Myocyte (in vitro differentiated cells): ENCODE measurements around the gene RTBDN. TPM values are rescaled to one million over a fixed set of nuclear protein-coding genes. Genes with fewer than 3 reads are reported as not detected.

ENCODE experiments used
- DNase-seq: peaks from one replicate; pipeline ENCODE4 v3.0.0-alpha.2; 2012; ENCODE audit warnings: low read depth
- total RNA-seq: library from RNA; depleted of rRNA; stranded (reverse); fragments of >200 nt; gene quantifications from 2 replicates; pipeline ENCODE4 v1.2.3, GENCODE V29; 2014

The RTBDN gene
- total RNA-seq, 1 donor from 2014 or later, result not detected

GRCh38 chr19:12793290-12794195 lies 40.8 kb downstream of the RTBDN start:
- peak; percentile 95 for DNase-seq

GRCh38 chr19:12792853-12793289 lies 41.5 kb downstream of the RTBDN start:
- no peak for DNase-seq

GRCh38 chr19:12792051-12792852 lies 42.1 kb downstream of the RTBDN start:
- peak; percentile 76 for DNase-seq

GRCh38 chr19:12791345-12792050 lies 42.9 kb downstream of the RTBDN start, which contains the start of gene JUNB:
TSS of gene JUNB (plus strand) at chr19:12791486. CDS start at chr19:12791772, 286 bp downstream.
- DNase-seq, result peak; percentile 98

GRCh38 chr19:12790628-12791344 lies 43.6 kb downstream of the RTBDN start:
- no peak for DNase-seq

- peak; percentile 96 for DNase-seq
Measured at GRCh38 chr19:12789904-12790619, 44.3 kb downstream of the RTBDN start.

- peak; percentile 53 for DNase-seq
Measured at GRCh38 chr19:12789098-12789903, 45.1 kb downstream of the RTBDN start.

- peak; percentile 93 for DNase-seq
Measured at GRCh38 chr19:12788682-12789097, 45.7 kb downstream of the RTBDN start.

GRCh38 chr19:12788042-12788681 lies 46.2 kb downstream of the RTBDN start:
- no peak for DNase-seq

GRCh38 chr19:12787458-12787857 lies 46.9 kb downstream of the RTBDN start:
- DNase-seq, result no peak

GRCh38 chr19:12786952-12787351 lies 47.4 kb downstream of the RTBDN start:
- no peak for DNase-seq

- peak; percentile 57 for DNase-seq
Measured at GRCh38 chr19:12786141-12786870, 48.1 kb downstream of the RTBDN start.

GRCh38 chr19:12785431-12786031 lies 48.8 kb downstream of the RTBDN start:
- DNase-seq, result no peak

GRCh38 chr19:12784871-12785430 lies 49.4 kb downstream of the RTBDN start:
- no peak for DNase-seq

- DNase-seq, result no peak
Measured at GRCh38 chr19:12784394-12784870, 49.9 kb downstream of the RTBDN start.

GRCh38 chr19:12783849-12784393 lies 50.5 kb downstream of the RTBDN start:
- no peak for DNase-seq
